Body of pancreas (tissue), 4 donors: ENCODE measurements around the gene C22orf42.
A peak's percentile ranks its signal among the peaks of the same experiment; 100 is the strongest.

ENCODE experiments used
- CTCF ChIP-seq, 7 experiments: fragments of 450-650 bp in 4 of 7; fragments of 200-600 bp in 3 of 7; sonication (generic) in 3 of 7; IDR thresholded peaks; one replicate each; pipeline ENCODE4 v1.5.1; 2016 to 2019; ENCODE audit warnings: antibody characterized with exemption in 7 of 7
- POLR2A ChIP-seq, 3 donors: fragments of 450-650 bp; IDR thresholded peaks; one replicate each; pipeline ENCODE4 v1.6.1; 2016; ENCODE audit warnings: antibody characterized with exemption in 3 of 3, mild to moderate bottlenecking in 2 of 3

GRCh38 chr22:32202539-32203180 is 43.6 kb upstream of the C22orf42 start:
- TF ChIP-seq CTCF (IDR thresholded peaks at IDR 0.05) (peak; percentile 23 to 72 (median 55)), POLR2A (IDR thresholded peaks at IDR 0.05) (no peak)
